ENCODE results near the gene WDR6. TPM values are rescaled to one million over a fixed set of nuclear protein-coding genes. Genes with fewer than 3 reads are reported as not detected.
"Not testable (repeated sequence)": the region's sequence is repeated elsewhere in the genome, so short reads cannot be mapped to it uniquely, and the experiment has no call there.

Gene WDR6
- total and polyA plus RNA-seq, 4 experiments from 2014 or later: 105 to 295 (median 215) TPM

DNA sequence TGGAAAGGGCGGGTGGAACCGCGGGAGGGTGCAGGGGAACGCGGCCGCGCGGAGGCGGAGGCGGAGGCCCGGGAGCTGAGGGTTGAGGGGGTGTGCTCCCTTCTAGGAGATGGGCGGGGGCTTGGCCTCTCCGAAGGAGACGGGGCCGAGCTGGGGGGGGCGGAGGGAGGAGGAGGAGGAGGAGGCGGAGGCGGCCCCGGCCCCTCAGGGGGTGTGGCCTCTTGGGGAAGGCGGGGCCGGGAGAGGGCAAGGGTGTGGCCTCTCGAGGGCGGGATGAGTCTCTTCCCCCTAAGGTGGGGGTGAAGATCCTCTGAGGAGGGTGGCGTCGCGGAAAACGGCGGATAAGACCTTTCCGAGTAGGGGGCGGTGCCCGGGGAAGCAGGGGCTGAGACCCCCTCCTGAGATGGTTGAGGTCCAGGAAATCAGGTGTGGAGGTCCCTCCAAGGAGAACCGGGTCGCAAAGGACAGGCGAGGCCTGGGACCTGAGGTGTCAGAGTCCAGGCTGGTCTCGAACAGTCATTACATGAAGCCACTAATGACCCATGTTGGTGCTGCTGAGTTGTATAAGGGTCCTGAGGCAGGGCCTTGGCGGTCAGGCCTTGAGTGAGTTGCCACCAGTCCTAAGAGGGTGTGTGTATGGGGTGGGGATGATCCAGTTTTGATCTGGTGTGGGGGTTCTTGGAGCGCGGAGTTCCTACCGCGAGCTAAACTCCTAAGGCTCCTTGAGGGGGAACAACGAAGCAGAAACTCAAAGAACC, 759 bp downstream of the WDR6 start:
- peaks cover 0 to 2% (median 0%) of the 10 kb centered on the region in 8 donors for H3K9me3 Mint-ChIP-seq
- H3K27ac Mint-ChIP-seq: peak overlapping the region; percentile 95 to 100 (median 99)
- POLR2A ChIA-PET (ENCODE audit: partially characterized antibody): interaction anchor here (0.8 to 22.1 kb wide), 22 partner anchors 11 to 462 kb away, joined by 3 to 629 read pairs (median 4); partner anchors contain the start of genes ARIH2, DAG1, DALRD3 and IMPDH2
- peak; percentile 82 to 90 (median 84) for DNase-seq
- peaks cover 15 to 37% (median 24%) of the 10 kb centered on the region in 4 donors for H3K4me1 Mint-ChIP-seq
- peak overlapping the region; percentile 93 to 99 (median 98) for H3K4me3 Mint-ChIP-seq
- no peaks in the 10 kb centered on the region for H3K9me3 ChIP-seq (ENCODE audit: control insufficient read depth in 1 of 2, low read length in 2 of 2)
- intact Hi-C loops (cut with micrococcal nuclease): loop anchor here (1.0 to 5.0 kb wide), 5 partner anchors 13 to 321 kb away; partner anchors contain the start of genes IMPDH2, NCKIPSD, P4HTM and QRICH1
- peak overlapping the region; percentile 81 to 97 for H3K4me3 ChIP-seq (ENCODE audit: low read length in 2 of 2)
- H3K27me3 ChIP-seq (ENCODE audit: insufficient read depth, low read length): no peaks in the 10 kb centered on the region
- no peaks in the 10 kb centered on the region for H3K27me3 Mint-ChIP-seq
- H3K4me1 ChIP-seq (ENCODE audit: insufficient read depth, low read length): peaks cover 20% of the 10 kb centered on the region
- peaks cover 0 to 28% of the 10 kb centered on the region in 2 donors for H3K36me3 Mint-ChIP-seq
- H3K27ac ChIP-seq (ENCODE audit: low read depth, low read length): peak overlapping the region; percentile 87
- peaks cover 17% of the 10 kb centered on the region for H3K36me3 ChIP-seq (ENCODE audit: insufficient read depth, low read length)
- CTCF ChIA-PET (ENCODE audit: partially characterized antibody): interaction anchor here (0.8 to 10.3 kb wide), 11 partner anchors 13 to 441 kb away, joined by 3 to 173 read pairs (median 4); partner anchors contain the start of genes DALRD3, IMPDH2, IP6K2 and NDUFAF3

DNA sequence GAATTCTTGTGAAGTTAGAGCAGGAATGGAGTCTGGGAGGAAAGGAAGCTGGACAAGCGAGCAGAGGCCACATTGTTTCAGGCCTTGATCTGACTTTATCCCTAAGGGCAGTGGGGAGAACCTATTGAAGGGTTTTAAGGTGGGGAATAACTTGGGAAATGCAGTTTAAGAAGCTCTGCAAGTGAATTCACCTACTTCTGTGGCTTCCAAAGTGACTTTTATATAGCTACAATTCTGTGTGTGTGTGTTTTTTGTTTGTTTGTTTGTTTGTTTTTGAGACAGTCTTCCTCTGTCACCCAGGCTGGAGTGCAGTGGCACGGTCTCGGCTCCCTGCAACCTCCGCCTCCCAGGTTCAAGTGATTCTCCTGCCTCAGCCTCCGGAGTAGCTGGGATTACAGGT, 1.4 kb downstream of the WDR6 start:
- H3K4me3 ChIP-seq (ENCODE audit: low read length in 2 of 2); H3K9me3 ChIP-seq (ENCODE audit: control insufficient read depth in 1 of 2, low read length in 2 of 2); DNase-seq; H3K9me3 Mint-ChIP-seq; H3K27me3 Mint-ChIP-seq; H3K27me3 ChIP-seq (ENCODE audit: insufficient read depth, low read length): not testable (repeated sequence)
- Histone ChIP-seq H3K27ac (ENCODE audit: low read depth, low read length) (peak overlapping the region; percentile 87), H3K4me1 (ENCODE audit: insufficient read depth, low read length) (peaks cover 20% of the 10 kb centered on the region), H3K36me3 (ENCODE audit: insufficient read depth, low read length) (peaks cover 24% of the 10 kb centered on the region)
- Mint-ChIP-seq H3K4me1 (peaks cover 15 to 37% (median 24%) of the 10 kb centered on the region in 4 donors), H3K36me3 (peaks cover 0 to 34% of the 10 kb centered on the region in 2 donors), H3K4me3 (peak overlapping the region; percentile 93 to 99 (median 98)), H3K27ac (peak overlapping the region; percentile 95 to 100 (median 99))
- intact Hi-C loops (cut with micrococcal nuclease): loop anchor here (5.0 kb wide), 1 partner anchor 321 kb away; the partner anchor contains the start of gene NCKIPSD
- CTCF ChIA-PET (ENCODE audit: partially characterized antibody): interaction anchor here (6.4 to 10.3 kb wide), 2 partner anchors 12 to 21 kb away, joined by 136 to 173 read pairs; partner anchors contain the start of genes DALRD3, NDUFAF3 and P4HTM
- POLR2A ChIA-PET (ENCODE audit: partially characterized antibody): interaction anchor here (1.7 to 22.1 kb wide), 5 partner anchors 13 to 97 kb away, joined by 3 to 629 read pairs (median 69); partner anchors contain the start of genes DALRD3, IMPDH2, NDUFAF3 and P4HTM

- Histone ChIP-seq H3K27me3 (ENCODE audit: insufficient read depth, low read length) (no peaks in the 10 kb centered on the region), H3K4me1 (ENCODE audit: insufficient read depth, low read length) (peaks cover 20% of the 10 kb centered on the region), H3K9me3 (ENCODE audit: control insufficient read depth in 1 of 2, low read length in 2 of 2) (no peaks in the 10 kb centered on the region), H3K27ac (ENCODE audit: low read depth, low read length) (no peak overlapping the region), H3K4me3 (ENCODE audit: low read length in 2 of 2) (no peak overlapping the region), H3K36me3 (ENCODE audit: insufficient read depth, low read length) (peaks cover 31% of the 10 kb centered on the region)
- intact Hi-C loops (cut with micrococcal nuclease): loop anchor here (5.0 kb wide), 1 partner anchor 322 kb away; the partner anchor contains the start of gene NCKIPSD
- peaks cover 0 to 2% (median 0%) of the 10 kb centered on the region in 8 donors for H3K9me3 Mint-ChIP-seq
- peaks cover 0 to 41% of the 10 kb centered on the region in 2 donors for H3K36me3 Mint-ChIP-seq
- CTCF ChIA-PET (ENCODE audit: partially characterized antibody): interaction anchor here (6.4 to 10.3 kb wide), 2 partner anchors 11 to 21 kb away, joined by 136 to 173 read pairs; partner anchors contain the start of genes DALRD3, NDUFAF3 and P4HTM
- peak overlapping the region in 3 of 7 donors; percentile 59 to 99 (median 96) for H3K27ac Mint-ChIP-seq
- no peak for DNase-seq
- H3K4me3 Mint-ChIP-seq: peak overlapping the region in 5 of 8 donors; percentile 36 to 72 (median 58)
- H3K27me3 Mint-ChIP-seq: no peaks in the 10 kb centered on the region
- H3K4me1 Mint-ChIP-seq: peaks cover 15 to 37% (median 24%) of the 10 kb centered on the region in 4 donors
- POLR2A ChIA-PET (ENCODE audit: partially characterized antibody): interaction anchor here (6.1 to 22.1 kb wide), 2 partner anchors 12 to 18 kb away, joined by 191 to 629 read pairs; partner anchors contain the start of genes DALRD3, IMPDH2, NDUFAF3 and P4HTM
Measured at GRCh38 chr3:49009396-49009795, 2.2 kb downstream of the WDR6 start.

- H3K27ac Mint-ChIP-seq: no peak overlapping the region
- ChIA-PET CTCF (ENCODE audit: partially characterized antibody) (interaction anchor here (1.4 to 15.4 kb wide), 5 partner anchors 8 to 40 kb away, joined by 3 to 216 read pairs (median 4); partner anchors contain the start of genes DALRD3, IMPDH2, NDUFAF3 and P4HTM), POLR2A (ENCODE audit: partially characterized antibody) (interaction anchor here (0.9 to 22.1 kb wide), 5 partner anchors 2 to 707 kb away, joined by 3 to 629 read pairs (median 377); partner anchors contain the start of genes AMIGO3, DALRD3, IMPDH2 and NDUFAF3)
- no peak overlapping the region for H3K27ac ChIP-seq (ENCODE audit: low read depth, low read length)
- intact Hi-C loops (cut with micrococcal nuclease): no loop called here
- H3K4me1 ChIP-seq (ENCODE audit: insufficient read depth, low read length): peaks cover 23% of the 10 kb centered on the region
- no peaks in the 10 kb centered on the region for H3K27me3 Mint-ChIP-seq
- DNase-seq: peak in 1 of 5 donors; percentile 7
- H3K4me3 Mint-ChIP-seq: no peak overlapping the region
- H3K4me3 ChIP-seq (ENCODE audit: low read length in 2 of 2): no peak overlapping the region
- H3K36me3 ChIP-seq (ENCODE audit: insufficient read depth, low read length): peaks cover 50% of the 10 kb centered on the region
- peaks cover 0 to 56% of the 10 kb centered on the region in 2 donors for H3K36me3 Mint-ChIP-seq
- H3K27me3 ChIP-seq (ENCODE audit: insufficient read depth, low read length): no peaks in the 10 kb centered on the region
- no peaks in the 10 kb centered on the region for H3K9me3 ChIP-seq (ENCODE audit: control insufficient read depth in 1 of 2, low read length in 2 of 2)
- no peaks in the 10 kb centered on the region for H3K9me3 Mint-ChIP-seq
- peaks cover 15 to 34% (median 22%) of the 10 kb centered on the region in 4 donors for H3K4me1 Mint-ChIP-seq
Measured at GRCh38 chr3:49012441-49013017, 5.3 kb downstream of the WDR6 start.

GRCh38 chr3:49013113-49013737, 6.0 kb downstream of the WDR6 start:
- POLR2A ChIA-PET (ENCODE audit: partially characterized antibody): interaction anchor here (17.3 to 22.1 kb wide), 3 partner anchors 2 to 22 kb away, joined by 377 to 629 read pairs (median 629); partner anchors contain the start of genes DALRD3, IMPDH2, NDUFAF3 and P4HTM
- Mint-ChIP-seq H3K9me3 (peaks cover 0 to 1% (median 0%) of the 10 kb centered on the region in 8 donors), H3K36me3 (peaks cover 0 to 51% of the 10 kb centered on the region in 2 donors), H3K4me1 (peaks cover 11 to 31% (median 20%) of the 10 kb centered on the region in 4 donors), H3K27me3 (no peaks in the 10 kb centered on the region), H3K4me3 (no peak overlapping the region), H3K27ac (no peak overlapping the region)
- intact Hi-C loops (cut with micrococcal nuclease): no loop called here
- H3K27ac ChIP-seq (ENCODE audit: low read depth, low read length): no peak overlapping the region
- CTCF ChIA-PET (ENCODE audit: partially characterized antibody): interaction anchor here (1.4 to 15.4 kb wide), 5 partner anchors 7 to 40 kb away, joined by 3 to 216 read pairs (median 6); partner anchors contain the start of genes DALRD3, IMPDH2, NDUFAF3 and P4HTM
- peaks cover 50% of the 10 kb centered on the region for H3K36me3 ChIP-seq (ENCODE audit: insufficient read depth, low read length)
- no peaks in the 10 kb centered on the region for H3K9me3 ChIP-seq (ENCODE audit: control insufficient read depth in 1 of 2, low read length in 2 of 2)
- H3K27me3 ChIP-seq (ENCODE audit: insufficient read depth, low read length): no peaks in the 10 kb centered on the region
- no peak overlapping the region for H3K4me3 ChIP-seq (ENCODE audit: low read length in 2 of 2)
- peak in 1 of 5 donors; percentile 15 for DNase-seq
- H3K4me1 ChIP-seq (ENCODE audit: insufficient read depth, low read length): peaks cover 21% of the 10 kb centered on the region
